ENCODE data around the gene RBM7. TPM values are rescaled to one million over a fixed set of nuclear protein-coding genes. Genes with fewer than 3 reads are reported as not detected.

Gene RBM7
- total and polyA plus RNA-seq, 12 donors, result 3.9 to 29.3 (median 20.0) TPM

GRCh38 chr11:114359342-114359741 is 41.1 kb upstream of the RBM7 start:
- no peaks in the 10 kb centered on the region for H3K36me3 ChIP-seq
- DNase-seq (no peak), ATAC-seq (no peak)
- no peak for TF ChIP-seq CTCF (IDR thresholded peaks at IDR 0.05)
- H3K27me3 ChIP-seq, result no peaks in the 10 kb centered on the region
- no peaks in the 10 kb centered on the region for H3K4me1 ChIP-seq
- H3K27ac ChIP-seq, result no peak overlapping the region
- intact Hi-C loops (cut with DNase I), result loop anchor here in 1 of 10 donors (5.0 kb wide), 1 partner anchor 38 kb away; no protein-coding TSS in a partner anchor
- H3K4me3 ChIP-seq, result no peak overlapping the region
- peaks cover 0 to 10% (median 0%) of the 10 kb centered on the region in 11 donors for H3K9me3 ChIP-seq

- H3K9me3 ChIP-seq, result peaks cover 0 to 10% (median 0%) of the 10 kb centered on the region in 11 donors
- DNase-seq (no peak), ATAC-seq (no peak)
- intact Hi-C loops (cut with DNase I), result no loop called here
- peaks cover 0 to 3% (median 0%) of the 10 kb centered on the region in 9 donors for H3K4me1 ChIP-seq
- H3K36me3 ChIP-seq, result no peaks in the 10 kb centered on the region
- H3K4me3 ChIP-seq, result no peak overlapping the region
- no peak overlapping the region for H3K27ac ChIP-seq
- TF ChIP-seq CTCF (IDR thresholded peaks at IDR 0.05), result no peak
- H3K27me3 ChIP-seq, result peaks cover 0 to 3% (median 0%) of the 10 kb centered on the region in 7 donors
- 84 to 94% methylated on average over 4 of the region's 4 CpGs for WGBS, 2 donors
Observed at GRCh38 chr11:114362326-114362725, 38.1 kb upstream of the RBM7 start.

GRCh38 chr11:114362958-114363357 is 37.5 kb upstream of the RBM7 start:
- peaks cover 0 to 6% (median 0%) of the 10 kb centered on the region in 9 donors for H3K4me1 ChIP-seq
- intact Hi-C loops (cut with DNase I), result no loop called here
- H3K36me3 ChIP-seq, result no peaks in the 10 kb centered on the region
- H3K9me3 ChIP-seq, result peaks cover 0 to 10% (median 0%) of the 10 kb centered on the region in 11 donors
- H3K4me3 ChIP-seq, result no peak overlapping the region
- ATAC-seq (no peak), DNase-seq (no peak)
- no peak for TF ChIP-seq CTCF (IDR thresholded peaks at IDR 0.05)
- H3K27ac ChIP-seq, result no peak overlapping the region
- WGBS, 2 donors, result 66 to 71% methylated on average over 3 of the region's 3 CpGs
- peaks cover 0 to 4% (median 0%) of the 10 kb centered on the region in 7 donors for H3K27me3 ChIP-seq

- no peak overlapping the region for H3K27ac ChIP-seq
- intact Hi-C loops (cut with DNase I), result no loop called here
- no peak for TF ChIP-seq CTCF (IDR thresholded peaks at IDR 0.05)
- H3K4me3 ChIP-seq, result no peak overlapping the region
- H3K9me3 ChIP-seq, result peaks cover 0 to 3% (median 0%) of the 10 kb centered on the region in 11 donors
- ATAC-seq (no peak), DNase-seq (no peak)
- H3K36me3 ChIP-seq, result no peaks in the 10 kb centered on the region
- 71 to 77% methylated on average over 13 of the region's 13 CpGs for WGBS, 2 donors
- H3K27me3 ChIP-seq, result peaks cover 0 to 8% (median 0%) of the 10 kb centered on the region in 7 donors
- peaks cover 0 to 6% (median 0%) of the 10 kb centered on the region in 9 donors for H3K4me1 ChIP-seq
Observed at GRCh38 chr11:114366331-114367243, 33.9 kb upstream of the RBM7 start.

Data from heart right ventricle (tissue), 16 donors.